Stimulated activated CD8-positive, alpha-beta memory T cell treated with anti-CD3 and anti-CD28 coated beads, Interleukin-2, amount 100 ng/mL, for 1 hour (primary cell): ENCODE results near the gene SPATA31D1.
"Not testable (repeated sequence)": the region's sequence is repeated elsewhere in the genome, so short reads cannot be mapped to it uniquely, and the experiment has no call there.

Experiments
- DNase-seq, 2 donors: peaks; one replicate each; pipeline ENCODE4 v3.0.0-alpha.2; 2020; ENCODE audit warnings: low read depth in 2 of 2

The SPATA31D1 gene

DNA sequence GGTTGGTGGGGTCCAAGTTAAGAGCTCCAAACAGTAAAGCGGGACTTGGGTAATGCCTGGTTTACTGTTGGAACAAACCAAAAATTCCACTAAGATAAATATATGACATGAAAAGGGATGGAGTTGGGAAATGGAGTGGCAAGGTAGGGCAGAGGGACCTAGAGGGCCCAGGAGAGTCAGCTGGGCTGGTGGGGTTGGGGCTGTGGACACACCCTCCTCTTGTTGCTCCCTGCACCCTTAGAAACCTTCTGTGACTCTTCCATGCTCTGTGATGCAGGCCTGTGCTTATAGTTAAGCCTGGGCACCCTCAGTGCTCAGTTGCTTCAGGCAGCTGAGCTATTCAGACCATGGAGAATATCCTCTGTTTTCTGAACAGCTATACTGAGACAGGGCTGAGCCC is at the start of gene SPATA31D1:
TSS of gene SPATA31D1 (plus strand) at position 301 of the 400 bp plus-strand sequence. CDS start at position 348, 47 bp downstream.
- not testable (repeated sequence) for DNase-seq

- DNase-seq, result not testable (repeated sequence)
Observed at GRCh38 chr9:81943393-81943792, 45.2 kb upstream of the SPATA31D1 start, which contains the start of gene SPATA31D3. SPATA31D3 (plus strand) TSS chr9:81943500; CDS start chr9:81943586, 86 bp downstream.

DNA sequence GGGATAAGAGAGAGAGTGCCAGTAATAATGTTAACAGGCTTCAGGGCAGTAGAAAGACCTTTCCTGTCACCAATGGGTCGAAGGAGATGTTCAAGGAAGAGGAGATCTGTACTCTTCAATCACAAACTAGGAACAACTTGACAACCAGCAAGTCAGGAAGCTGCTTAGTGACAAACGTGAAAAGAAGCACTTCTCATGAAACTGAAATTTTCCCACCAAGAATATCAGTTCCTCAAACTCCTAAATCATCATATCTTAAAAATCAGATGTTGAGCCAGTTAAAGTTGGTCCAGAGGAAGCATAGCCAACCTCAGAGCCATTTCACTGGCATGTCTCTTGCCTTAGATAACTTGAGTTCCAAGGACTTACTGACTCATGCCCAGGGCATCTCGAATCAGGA is 39.9 kb upstream of the SPATA31D1 start:
- not testable (repeated sequence) for DNase-seq

GRCh38 chr9:81953096-81953495 is 35.5 kb upstream of the SPATA31D1 start:
- no peak for DNase-seq

- DNase-seq, result no peak
Observed at GRCh38 chr9:81955625-81956024, 32.9 kb upstream of the SPATA31D1 start.

DNA sequence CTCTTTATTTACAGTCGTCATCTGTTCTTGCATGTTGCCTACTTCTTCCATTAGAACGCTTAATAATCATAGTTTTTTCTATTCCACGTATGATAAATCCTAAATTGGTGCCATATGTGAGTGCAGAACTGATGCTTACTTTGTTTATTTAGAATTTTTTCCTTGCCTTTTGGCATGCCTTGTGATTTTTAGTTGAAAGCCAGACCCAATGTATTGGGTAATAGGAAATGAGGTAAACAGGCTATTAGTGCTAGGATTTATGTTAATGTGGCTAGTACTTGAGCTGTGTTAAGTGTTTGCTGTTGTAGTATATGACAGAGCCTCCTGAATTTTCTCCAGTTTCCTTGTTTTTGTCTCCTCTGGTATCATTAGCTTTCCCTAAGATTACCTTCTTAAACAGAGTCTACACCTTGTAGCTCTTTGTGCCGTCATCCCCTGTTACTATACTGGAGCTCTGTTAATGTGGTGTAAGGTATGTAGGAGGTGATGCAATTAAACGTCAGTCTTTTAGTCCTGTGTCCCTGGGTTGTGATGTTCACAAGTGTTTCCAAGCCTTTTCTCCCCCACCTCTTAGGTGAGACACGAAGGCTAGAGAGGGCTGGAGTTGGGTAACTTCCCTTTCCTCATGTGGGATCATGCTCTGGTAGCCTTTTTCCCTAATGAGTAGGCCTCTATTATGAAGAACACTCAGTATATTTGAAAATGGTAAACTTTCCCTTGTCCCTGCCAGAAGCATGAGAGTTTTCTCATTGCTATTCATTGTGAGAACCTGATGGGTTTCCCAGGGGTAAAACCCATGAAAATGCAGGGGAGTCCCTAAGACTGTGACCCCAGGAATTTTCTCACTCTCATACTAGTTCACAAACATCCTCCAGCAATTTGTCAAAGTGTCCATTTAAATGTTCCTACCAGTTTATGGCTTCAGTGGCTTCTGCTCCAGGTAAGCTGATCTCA is 24.1 kb upstream of the SPATA31D1 start:
- no peak for DNase-seq

- DNase-seq, result no peak
Observed at GRCh38 chr9:81968026-81968425, 20.5 kb upstream of the SPATA31D1 start.

- DNase-seq, result no peak
Observed at GRCh38 chr9:81969971-81970370, 18.6 kb upstream of the SPATA31D1 start.

DNA sequence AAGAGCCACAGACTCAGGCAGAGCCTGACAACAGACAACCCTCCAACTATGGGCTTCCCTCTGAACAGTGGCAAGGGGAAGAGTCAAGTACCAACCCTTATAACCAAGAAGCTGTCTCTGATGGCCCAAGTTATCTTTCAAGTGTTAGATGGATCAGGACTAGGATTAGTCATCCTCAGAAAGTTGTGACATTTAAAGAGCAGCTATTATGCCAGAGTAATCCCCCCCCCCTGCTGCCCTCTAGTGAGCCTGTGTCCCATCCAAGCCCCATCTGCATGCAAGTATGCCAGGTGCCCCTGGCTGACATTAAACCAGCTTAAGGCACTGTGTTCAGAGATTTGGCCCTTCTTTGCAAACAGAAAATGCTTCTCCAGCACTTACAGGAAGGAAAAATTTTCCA is 16.8 kb upstream of the SPATA31D1 start:
- no peak for DNase-seq

DNA sequence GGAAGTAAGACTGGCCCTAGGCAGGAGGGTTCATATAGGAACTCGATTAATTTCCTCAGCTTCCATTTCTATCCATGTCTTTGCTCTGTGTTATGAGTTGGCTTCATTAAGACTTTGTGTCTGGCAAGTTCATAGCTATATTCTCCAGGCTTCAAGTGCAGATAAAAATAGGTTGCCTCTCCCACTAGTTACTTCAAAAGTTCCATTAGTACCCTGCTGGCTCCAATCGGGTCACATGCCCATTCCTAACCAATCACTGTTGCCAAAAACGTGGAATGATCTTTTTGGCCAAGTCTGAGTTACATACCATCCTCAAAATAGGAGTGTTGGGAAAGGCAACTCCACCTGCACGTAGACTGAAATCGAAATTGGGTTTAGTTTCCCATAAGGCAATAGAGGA is 13.8 kb upstream of the SPATA31D1 start:
- no peak for DNase-seq

GRCh38 chr9:81976351-81976750 is 12.2 kb upstream of the SPATA31D1 start:
- no peak for DNase-seq

DNA sequence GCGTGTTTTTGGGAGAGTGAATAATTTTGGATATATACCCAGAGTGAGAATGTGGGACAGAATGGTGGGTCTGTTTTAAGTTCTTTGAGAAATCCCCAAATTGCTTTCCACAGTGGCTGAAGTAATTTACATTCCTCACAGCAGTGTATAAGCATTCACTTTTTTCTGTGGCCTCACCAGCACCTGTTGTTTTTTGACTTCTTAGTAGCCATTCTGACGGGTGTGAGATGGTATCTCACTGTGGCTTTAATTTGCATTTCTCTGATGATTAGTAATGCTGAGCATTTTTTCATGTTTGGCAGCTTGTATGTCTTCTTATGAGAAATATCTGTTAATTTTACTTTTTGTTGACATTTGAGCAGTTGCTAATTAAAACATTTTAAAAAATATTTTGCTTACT is 9.4 kb upstream of the SPATA31D1 start:
- no peak for DNase-seq

GRCh38 chr9:81980568-81980967 is 8.0 kb upstream of the SPATA31D1 start:
- no peak for DNase-seq

GRCh38 chr9:81981883-81982282 is 6.7 kb upstream of the SPATA31D1 start:
- no peak for DNase-seq

- DNase-seq, result no peak
Observed at GRCh38 chr9:81984928-81985327, 3.6 kb upstream of the SPATA31D1 start.

DNA sequence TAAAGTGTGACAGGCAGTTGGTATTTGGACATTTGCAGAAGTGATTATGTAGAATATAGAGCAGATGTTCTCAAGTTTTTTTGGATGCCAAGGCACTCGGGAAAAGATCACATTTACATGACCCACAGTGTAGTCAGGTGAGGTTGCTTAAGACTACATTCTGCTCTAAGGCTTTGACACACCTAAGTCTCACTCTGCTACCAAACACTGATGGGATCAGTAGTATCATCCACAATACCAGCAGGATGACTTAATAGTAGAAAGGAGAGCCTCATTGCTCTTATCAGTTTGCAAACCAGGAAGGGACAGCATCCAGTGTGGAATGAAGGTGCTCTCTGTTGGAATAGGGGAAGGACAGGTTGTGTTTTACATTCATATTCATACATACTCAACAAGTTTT is 2.5 kb upstream of the SPATA31D1 start:
- DNase-seq, result no peak

- DNase-seq, result no peak
Observed at GRCh38 chr9:81989700-81990099, 1.1 kb downstream of the SPATA31D1 start.

GRCh38 chr9:81993656-81994055 is 5.1 kb downstream of the SPATA31D1 start:
- DNase-seq, result no peak

DNA sequence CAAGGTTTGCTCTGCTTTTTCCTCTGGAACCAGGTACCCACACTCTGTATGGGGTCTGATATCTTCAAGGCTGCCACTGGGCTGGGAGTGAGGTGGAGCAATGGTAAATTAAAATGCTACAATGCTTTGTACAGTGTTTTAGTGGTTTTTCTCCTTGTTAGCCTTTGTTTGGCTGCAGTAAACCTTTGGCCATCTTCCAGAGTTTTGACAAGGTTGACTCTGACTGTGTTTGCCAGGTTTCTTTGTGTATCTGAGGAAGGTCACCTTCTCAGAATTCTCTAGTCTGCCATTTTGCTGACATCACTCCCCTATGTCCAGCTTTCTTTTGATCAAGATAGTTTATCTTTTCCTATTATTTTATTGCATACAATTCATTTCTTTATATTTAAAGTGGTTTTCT is 11.2 kb downstream of the SPATA31D1 start:
- no peak for DNase-seq

DNA sequence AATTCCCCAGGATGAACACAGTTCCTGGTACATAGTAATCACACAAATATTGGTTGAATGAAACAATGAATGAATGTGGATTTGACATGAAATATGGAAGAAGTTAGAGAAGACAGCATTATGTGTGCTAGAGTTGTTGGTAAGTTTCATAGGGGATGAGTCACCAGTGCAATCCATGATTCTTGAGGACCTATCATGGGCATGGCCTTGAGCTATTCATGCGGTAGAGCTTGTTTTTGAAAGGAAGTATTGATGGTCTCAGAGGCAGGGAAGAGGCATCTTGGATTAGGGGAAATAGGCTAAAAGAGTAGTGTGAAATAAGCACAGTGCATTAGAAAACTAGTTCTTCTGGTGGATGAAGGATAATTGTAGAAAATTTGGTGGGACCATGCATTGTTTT is 22.1 kb downstream of the SPATA31D1 start:
- no peak for DNase-seq

- no peak for DNase-seq
Observed at GRCh38 chr9:82011133-82011532, 22.6 kb downstream of the SPATA31D1 start.

DNA sequence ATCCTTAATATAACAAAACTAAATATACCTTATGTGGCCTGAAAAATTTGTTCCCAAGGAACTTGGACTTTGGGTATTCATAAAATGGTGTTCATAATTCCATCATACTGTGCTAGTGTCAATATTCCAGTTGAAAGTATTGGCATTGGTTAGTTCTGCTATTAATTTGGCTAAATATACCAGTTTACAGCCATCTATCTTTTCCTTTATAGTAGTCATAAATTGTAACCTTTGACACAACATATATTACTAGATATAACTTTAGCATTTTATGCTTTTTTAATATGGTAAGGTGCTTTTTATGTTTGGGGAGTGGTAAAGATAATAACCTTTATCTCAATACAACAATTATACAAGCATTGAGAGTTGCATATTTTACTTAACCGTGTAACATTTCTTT is 23.7 kb downstream of the SPATA31D1 start:
- no peak for DNase-seq

DNA sequence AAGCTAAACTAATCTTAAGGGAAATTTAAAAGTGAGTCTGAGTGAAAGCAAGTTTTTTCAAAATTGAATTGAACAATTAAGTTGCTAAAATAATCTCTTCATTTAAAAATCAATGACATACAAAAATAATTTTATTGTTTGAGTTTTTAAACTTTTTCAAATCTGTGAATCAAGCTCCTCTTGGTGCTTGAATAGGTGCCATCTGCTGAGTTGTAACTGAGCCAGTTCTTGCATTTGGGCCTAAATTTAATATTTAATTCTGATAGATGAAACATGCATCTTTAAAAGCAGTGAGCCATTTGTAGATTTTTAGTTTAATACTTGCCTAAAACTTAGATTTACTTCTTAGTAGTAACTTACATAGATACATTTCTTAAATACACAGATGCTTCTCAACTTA is 31.8 kb downstream of the SPATA31D1 start:
- no peak for DNase-seq
